Measurements from ENCODE around the gene DLG2.
"Not testable (repeated sequence)": the region's sequence is repeated elsewhere in the genome, so short reads cannot be mapped to it uniquely, and the experiment has no call there.

Gene DLG2

DNA sequence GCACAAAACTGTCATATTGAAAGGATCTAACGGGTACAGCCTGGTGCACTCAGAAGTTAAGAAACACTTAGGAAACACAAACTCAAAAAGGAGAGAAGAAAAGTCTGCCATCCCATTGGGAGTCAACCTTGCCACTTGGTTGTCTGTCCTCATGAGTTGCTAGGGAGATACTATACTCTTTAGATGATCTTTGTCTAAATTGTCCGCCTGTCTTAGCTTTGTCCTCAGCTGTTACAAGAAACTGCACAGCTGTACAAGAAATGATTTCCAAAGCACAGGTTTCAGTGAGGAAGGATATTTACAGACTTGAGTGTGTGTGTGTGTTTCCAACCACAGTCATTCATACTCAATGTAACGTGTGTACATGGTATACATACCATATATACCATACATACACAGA is 2171.8 kb downstream of the DLG2 start:
- DNase-seq (ENCODE audit: low read depth) = no peak

DNA sequence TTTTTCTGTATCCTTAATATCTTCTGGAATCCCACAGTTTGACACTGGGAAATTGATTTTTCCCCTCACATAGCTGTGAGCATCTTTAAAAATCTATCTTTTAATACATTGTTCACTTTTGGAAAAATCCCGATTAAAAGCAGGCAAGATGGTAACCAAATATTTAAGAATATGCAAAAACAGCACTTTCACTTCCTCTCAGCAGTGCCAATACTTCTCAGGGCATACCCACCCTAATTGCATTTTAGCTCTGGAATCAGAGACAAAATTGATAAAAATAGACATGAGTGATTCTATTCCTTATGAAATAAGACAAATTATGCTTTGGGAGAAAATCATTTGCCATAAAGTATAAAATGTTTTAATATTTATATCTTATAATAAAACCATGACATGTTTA is 2172.5 kb downstream of the DLG2 start:
- DNase-seq (ENCODE audit: low read depth) = no peak

GRCh38 chr11:83449338-83449913 is 2177.7 kb downstream of the DLG2 start:
- DNase-seq (ENCODE audit: low read depth) = no peak

- no peak for DNase-seq (ENCODE audit: low read depth)
These were observed 2178.5 kb downstream of the DLG2 start for GRCh38 chr11:83448686-83449085.

- DNase-seq (ENCODE audit: low read depth) = not testable (repeated sequence)
These were observed 2183.3 kb downstream of the DLG2 start for GRCh38 chr11:83443880-83444279.

- DNase-seq (ENCODE audit: low read depth) = no peak
These were observed 2185.5 kb downstream of the DLG2 start for GRCh38 chr11:83441601-83442000.

DNA sequence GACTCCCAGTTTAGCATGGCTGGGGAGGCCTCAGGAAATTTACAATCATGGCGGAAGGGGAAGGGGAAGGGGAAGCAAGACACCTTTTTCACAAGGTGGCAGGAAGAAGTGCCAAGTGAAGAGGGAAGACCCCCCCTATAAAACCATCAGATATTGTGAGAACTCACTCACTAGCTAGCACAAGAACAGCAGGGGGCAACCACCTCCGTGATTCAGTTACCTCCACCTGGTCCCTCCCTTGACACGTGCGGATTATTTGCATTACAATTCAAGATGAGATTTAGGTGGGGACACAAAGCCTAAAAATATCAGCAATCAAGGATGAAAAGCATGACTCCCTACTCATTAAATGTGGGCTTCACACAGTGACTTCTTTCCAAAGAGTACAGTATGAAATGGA is 2186.0 kb downstream of the DLG2 start:
- no peak for DNase-seq (ENCODE audit: low read depth)

GRCh38 chr11:83438438-83438837 is 2188.7 kb downstream of the DLG2 start:
- DNase-seq (ENCODE audit: low read depth) = no peak

GRCh38 chr11:83437939-83438338 is 2189.2 kb downstream of the DLG2 start:
- no peak for DNase-seq (ENCODE audit: low read depth)

DNA sequence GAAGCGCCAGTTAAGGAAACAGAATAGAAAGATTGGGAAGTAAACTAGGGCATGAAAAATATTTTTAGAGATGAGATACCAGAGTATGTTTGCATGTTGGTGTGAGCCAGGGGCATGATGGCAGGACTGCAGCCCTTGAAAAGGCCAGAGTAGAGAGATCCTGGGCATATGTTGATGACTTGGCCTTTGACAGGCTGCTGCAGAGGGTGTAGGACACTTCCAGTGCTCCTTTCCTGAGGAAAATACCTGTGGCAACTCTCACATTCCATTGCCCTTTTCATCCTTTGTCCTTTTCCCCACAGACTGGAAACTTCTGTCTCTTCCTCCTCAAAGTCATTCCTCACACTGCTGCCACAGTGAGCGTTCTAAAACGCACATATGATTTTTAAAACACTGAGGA is 2190.3 kb downstream of the DLG2 start:
- DNase-seq (ENCODE audit: low read depth) = no peak

- not testable (repeated sequence) for DNase-seq (ENCODE audit: low read depth)
These were observed 2192.3 kb downstream of the DLG2 start for GRCh38 chr11:83434812-83435211.

- DNase-seq (ENCODE audit: low read depth) = no peak
These were observed 2199.2 kb downstream of the DLG2 start for GRCh38 chr11:83427943-83428342.

- DNase-seq (ENCODE audit: low read depth) = no peak
These were observed 2199.6 kb downstream of the DLG2 start for GRCh38 chr11:83427501-83427900.

- DNase-seq (ENCODE audit: low read depth) = no peak
These were observed 2202.0 kb downstream of the DLG2 start for GRCh38 chr11:83425137-83425466.

DNA sequence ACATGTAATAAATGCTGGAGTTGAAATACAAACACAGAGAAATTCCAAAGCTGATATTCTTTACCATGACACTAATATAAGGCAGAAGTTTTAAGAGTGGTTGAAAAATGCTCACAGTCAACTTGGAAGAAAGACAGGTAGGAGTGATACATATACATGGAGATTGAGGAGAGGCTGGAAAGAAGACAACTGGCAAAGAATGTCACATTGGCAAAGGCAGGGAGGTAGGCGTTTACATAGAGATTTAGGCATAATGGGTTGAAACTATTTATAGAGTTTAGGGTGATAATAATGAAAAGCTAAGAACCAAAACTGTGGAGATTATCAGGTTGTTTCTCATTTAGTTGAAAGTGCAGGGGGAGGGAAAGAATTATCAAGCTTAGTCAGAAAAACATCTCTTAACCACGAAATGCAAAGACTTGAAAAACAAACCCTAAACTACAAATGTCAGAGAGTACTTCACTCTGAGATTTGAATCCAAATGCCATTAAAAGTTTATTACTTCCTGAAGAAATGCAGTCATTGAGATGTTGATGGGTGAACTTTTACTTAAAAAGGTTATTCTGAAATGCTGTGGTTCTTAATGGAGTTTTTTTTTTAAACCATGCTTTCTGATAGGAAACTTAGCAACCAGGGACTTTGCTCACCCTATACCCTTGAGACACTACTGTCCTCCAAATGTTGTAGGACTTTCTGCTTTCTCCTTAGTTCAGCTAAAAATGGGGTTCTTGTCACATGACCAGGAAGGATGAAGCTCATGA is 2202.6 kb downstream of the DLG2 start:
- no peak for DNase-seq (ENCODE audit: low read depth)

DNA sequence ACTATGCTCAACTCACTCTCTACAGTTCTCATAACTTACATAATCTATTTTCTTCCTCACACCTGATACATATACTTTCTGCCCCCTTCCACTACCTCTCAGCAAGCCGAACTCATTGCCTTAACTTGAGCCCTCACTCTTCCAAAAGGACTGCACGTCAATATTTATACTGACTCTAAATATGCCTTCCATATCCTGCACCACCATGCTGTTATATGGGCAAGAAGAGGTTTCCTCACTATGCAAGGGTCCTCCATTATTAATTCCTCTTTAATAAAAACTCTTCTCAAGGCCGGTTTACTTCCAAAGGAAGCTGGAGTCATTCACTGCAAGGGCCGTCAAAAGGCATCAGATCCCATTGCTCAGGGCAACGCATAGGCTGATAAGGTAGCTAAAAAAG is 2204.5 kb downstream of the DLG2 start:
- not testable (repeated sequence) for DNase-seq (ENCODE audit: low read depth)

DNA sequence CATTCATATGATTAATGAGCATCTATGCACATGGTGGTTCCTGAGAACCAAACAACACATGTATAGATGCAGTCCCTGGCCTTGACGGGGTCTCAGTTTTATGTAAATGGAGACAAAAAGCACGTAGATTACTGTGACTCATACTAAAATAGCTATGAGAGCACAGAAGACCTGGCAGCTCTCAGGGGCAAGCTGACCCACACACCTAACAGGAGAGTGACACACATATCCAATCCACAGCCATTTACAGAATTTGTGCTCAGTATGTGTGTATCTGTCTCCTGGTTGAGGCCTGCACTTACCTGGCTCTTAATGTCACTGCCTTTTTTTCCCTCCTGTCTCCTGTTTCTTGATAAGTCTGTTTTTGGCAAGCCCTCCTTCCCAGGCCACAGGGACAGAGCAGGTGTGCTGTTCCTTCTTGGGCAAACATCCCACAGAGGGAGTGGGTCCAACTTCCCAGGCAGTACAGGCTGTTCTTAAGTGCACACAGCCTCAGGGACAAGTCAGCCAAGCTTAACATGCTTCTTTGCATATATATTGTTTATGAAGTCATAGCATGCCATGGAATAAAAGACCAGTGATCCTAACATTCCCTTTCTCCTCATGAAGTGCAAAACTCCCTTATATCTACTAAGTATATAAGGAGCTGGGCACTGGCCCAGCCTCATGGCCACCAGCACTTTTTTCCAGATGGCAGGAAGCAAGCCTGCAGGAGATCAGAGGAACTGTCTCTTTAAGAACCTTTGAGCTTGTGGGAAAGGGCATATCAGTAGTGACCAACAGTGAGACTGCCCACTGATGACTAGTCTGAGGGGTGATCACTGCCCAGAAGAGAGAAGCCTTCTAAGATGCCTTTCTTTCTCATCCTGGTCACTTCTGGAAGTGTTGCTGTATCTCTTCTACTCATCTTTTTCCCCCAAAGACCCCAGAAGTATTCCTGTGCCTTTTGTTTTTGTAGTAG is 2216.3 kb downstream of the DLG2 start:
- DNase-seq (ENCODE audit: low read depth) = no peak

GRCh38 chr11:83409891-83410290 is 2217.3 kb downstream of the DLG2 start:
- DNase-seq (ENCODE audit: low read depth) = no peak

GRCh38 chr11:83409476-83409875 is 2217.7 kb downstream of the DLG2 start:
- DNase-seq (ENCODE audit: low read depth) = no peak

GRCh38 chr11:83408946-83409345 is 2218.2 kb downstream of the DLG2 start:
- DNase-seq (ENCODE audit: low read depth) = no peak
